ENCODE data around the gene U2AF1. TPM values are rescaled to one million over a fixed set of nuclear protein-coding genes. Genes with fewer than 3 reads are reported as not detected.
"Not testable (repeated sequence)": the region's sequence is repeated elsewhere in the genome, so short reads cannot be mapped to it uniquely, and the experiment has no call there.

Gene U2AF1
- polyA plus RNA-seq, 1 donor from 2014 or later = 48.7 TPM

DNA sequence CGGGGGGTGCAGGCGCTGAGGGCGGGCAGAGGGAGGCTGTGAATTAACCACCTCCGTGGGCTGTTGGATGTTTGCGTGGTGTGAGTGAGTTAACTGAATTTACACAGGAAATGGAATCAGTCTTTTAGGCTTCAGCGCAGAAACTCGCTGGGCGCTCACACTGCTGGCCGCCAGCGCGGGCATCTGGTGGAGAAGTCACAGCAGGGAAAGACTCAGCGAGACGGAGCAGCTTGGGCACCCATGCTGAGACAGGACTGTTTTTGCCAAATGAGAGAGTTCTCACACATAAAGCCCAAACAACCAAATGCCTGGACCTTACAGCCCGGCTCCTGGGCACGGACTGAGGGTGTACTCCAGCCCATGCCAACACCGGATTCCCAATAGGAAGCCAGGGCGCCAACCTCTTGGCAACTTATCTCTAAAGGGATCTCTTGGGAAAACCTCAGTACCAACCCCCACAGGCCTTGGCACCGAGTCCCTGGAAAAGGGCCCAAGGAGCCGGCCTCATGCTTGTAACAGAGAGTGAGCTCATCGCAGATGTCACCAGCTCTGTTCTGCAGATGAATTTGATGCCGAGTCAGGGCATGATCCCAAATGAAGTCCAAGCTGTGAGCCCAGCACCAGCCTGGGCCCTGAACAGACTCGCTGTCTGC is 43.0 kb downstream of the U2AF1 start:
- H4K20me1 ChIP-seq (ENCODE audit: insufficient read depth); H3K36me3 ChIP-seq (ENCODE audit: insufficient read depth, low read length); H3K9me3 ChIP-seq (ENCODE audit: low read length); H2AFZ ChIP-seq (ENCODE audit: low read depth, low read length); H3K4me3 ChIP-seq (ENCODE audit: low read length); H3F3A ChIP-seq (ENCODE audit: insufficient read depth, low read length, poor library complexity, severe bottlenecking); H3K4me2 ChIP-seq (ENCODE audit: low read length); H3K79me2 ChIP-seq (replicated peaks; ENCODE audit: insufficient read depth, low read length); H3K9me2 ChIP-seq (ENCODE audit: insufficient read depth, low read length); H3K27ac ChIP-seq (ENCODE audit: low read length); H3K27me3 ChIP-seq (ENCODE audit: insufficient read depth, low read depth, low read length); H3K9ac ChIP-seq (ENCODE audit: low read length): not testable (repeated sequence)

DNA sequence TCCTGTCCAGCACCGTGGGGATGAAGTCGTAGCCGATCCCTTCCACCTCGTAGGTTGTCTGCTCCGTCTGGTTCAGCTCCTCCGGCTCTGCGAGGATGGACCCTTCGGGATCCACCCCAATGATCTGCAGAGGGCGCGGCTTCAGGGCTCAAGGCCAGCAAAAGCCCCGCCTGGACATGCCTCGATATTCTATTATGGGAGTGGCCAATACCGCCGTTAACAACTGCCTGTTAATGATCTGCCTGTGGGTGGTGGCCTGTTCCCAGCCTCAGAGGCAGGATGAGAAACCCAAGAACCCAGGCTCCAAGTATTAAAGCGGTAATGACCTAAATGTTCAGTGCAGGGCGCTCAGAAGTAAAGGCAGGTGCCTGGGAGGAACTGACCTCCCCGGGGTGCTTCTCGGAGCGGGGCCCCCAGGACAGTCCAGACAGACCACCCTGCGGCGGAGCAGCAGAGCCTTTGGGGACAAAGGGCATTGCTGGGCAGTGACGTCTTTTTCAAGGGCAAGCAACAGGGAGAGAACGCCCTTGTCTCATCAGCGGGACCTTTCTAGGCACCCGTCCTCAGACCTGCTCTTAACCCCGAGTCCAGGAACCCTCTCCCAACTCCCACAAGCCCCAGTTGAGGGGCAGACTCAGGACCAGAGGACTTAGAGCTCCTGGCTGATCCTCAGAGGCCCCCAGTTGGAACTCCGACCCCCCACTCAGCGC is 44.3 kb downstream of the U2AF1 start:
- not testable (repeated sequence) for H3K27me3 ChIP-seq (ENCODE audit: insufficient read depth, low read depth, low read length); H3K9me2 ChIP-seq (ENCODE audit: insufficient read depth, low read length); H4K20me1 ChIP-seq (ENCODE audit: insufficient read depth); H2AFZ ChIP-seq (ENCODE audit: low read depth, low read length); H3F3A ChIP-seq (ENCODE audit: insufficient read depth, low read length, poor library complexity, severe bottlenecking); H3K4me2 ChIP-seq (ENCODE audit: low read length); H3K9ac ChIP-seq (ENCODE audit: low read length); H3K4me3 ChIP-seq (ENCODE audit: low read length); H3K36me3 ChIP-seq (ENCODE audit: insufficient read depth, low read length); H3K79me2 ChIP-seq (replicated peaks; ENCODE audit: insufficient read depth, low read length); H3K9me3 ChIP-seq (ENCODE audit: low read length); H3K27ac ChIP-seq (ENCODE audit: low read length)

GRCh38 chr21:43053112-43053511 is 54.3 kb downstream of the U2AF1 start:
- H3F3A ChIP-seq (ENCODE audit: insufficient read depth, low read length, poor library complexity, severe bottlenecking); H3K9me3 ChIP-seq (ENCODE audit: low read length); H3K79me2 ChIP-seq (replicated peaks; ENCODE audit: insufficient read depth, low read length); H3K27me3 ChIP-seq (ENCODE audit: insufficient read depth, low read depth, low read length); H4K20me1 ChIP-seq (ENCODE audit: insufficient read depth); H3K9me2 ChIP-seq (ENCODE audit: insufficient read depth, low read length); H2AFZ ChIP-seq (ENCODE audit: low read depth, low read length); H3K36me3 ChIP-seq (ENCODE audit: insufficient read depth, low read length); H3K4me2 ChIP-seq (ENCODE audit: low read length); H3K9ac ChIP-seq (ENCODE audit: low read length); H3K27ac ChIP-seq (ENCODE audit: low read length); H3K4me3 ChIP-seq (ENCODE audit: low read length): not testable (repeated sequence)

DNA sequence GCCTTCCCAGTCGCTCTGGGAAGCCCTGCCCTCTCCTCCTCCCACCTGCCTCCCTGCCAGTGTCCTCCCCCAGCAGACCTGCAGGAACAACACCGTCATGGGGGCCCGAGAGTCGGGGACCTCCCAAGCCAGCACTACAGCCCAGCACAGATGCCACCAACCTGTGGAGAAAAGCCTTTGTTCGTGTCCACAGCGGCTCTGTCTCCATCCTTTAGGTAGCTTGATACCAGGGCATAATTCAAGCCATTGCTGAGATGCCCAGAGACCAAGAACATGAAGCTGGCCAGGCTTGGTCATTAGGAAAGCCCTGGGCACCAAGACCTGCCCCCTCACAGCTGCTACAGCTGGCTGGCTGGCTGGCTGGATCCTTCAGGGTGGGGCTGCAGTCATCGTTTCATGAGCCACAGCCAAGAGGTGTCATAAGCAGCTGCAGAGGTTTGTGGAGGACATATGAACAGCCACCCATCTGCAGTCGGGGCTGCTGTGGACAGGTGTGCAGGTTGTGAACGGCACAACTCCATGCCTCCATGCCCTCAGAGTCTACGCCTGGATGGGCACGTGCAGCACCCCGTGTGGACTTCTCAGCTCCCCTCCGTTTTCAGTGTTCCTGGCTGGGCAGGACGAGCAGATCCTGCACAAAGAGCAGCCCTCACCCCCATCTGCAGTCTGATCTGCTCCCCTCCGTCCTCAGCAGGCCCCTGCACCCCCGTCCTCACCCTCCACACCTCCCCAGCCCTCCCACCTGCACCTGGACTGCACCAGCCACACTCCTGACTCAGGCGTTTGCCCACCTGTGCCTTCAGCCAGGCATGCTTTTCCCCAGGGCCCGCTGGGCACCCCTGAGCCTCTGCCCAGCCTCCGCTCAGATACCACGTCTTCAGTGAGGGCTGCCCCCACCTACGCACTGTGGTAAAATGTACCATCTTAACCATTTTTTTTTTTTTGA is 61.2 kb downstream of the U2AF1 start:
- H4K20me1 ChIP-seq (ENCODE audit: insufficient read depth); H3K27me3 ChIP-seq (ENCODE audit: insufficient read depth, low read depth, low read length); H3K9ac ChIP-seq (ENCODE audit: low read length); H2AFZ ChIP-seq (ENCODE audit: low read depth, low read length); H3K9me3 ChIP-seq (ENCODE audit: low read length); H3K4me2 ChIP-seq (ENCODE audit: low read length); H3F3A ChIP-seq (ENCODE audit: insufficient read depth, low read length, poor library complexity, severe bottlenecking); H3K79me2 ChIP-seq (replicated peaks; ENCODE audit: insufficient read depth, low read length); H3K4me3 ChIP-seq (ENCODE audit: low read length); H3K36me3 ChIP-seq (ENCODE audit: insufficient read depth, low read length); H3K9me2 ChIP-seq (ENCODE audit: insufficient read depth, low read length); H3K27ac ChIP-seq (ENCODE audit: low read length): not testable (repeated sequence)

- H3K4me2 ChIP-seq (ENCODE audit: low read length); H4K20me1 ChIP-seq (ENCODE audit: insufficient read depth); H3K9me3 ChIP-seq (ENCODE audit: low read length); H3K27ac ChIP-seq (ENCODE audit: low read length); H3K9ac ChIP-seq (ENCODE audit: low read length); H3F3A ChIP-seq (ENCODE audit: insufficient read depth, low read length, poor library complexity, severe bottlenecking); H3K79me2 ChIP-seq (replicated peaks; ENCODE audit: insufficient read depth, low read length); H3K4me3 ChIP-seq (ENCODE audit: low read length); H3K36me3 ChIP-seq (ENCODE audit: insufficient read depth, low read length); H2AFZ ChIP-seq (ENCODE audit: low read depth, low read length); H3K9me2 ChIP-seq (ENCODE audit: insufficient read depth, low read length); H3K27me3 ChIP-seq (ENCODE audit: insufficient read depth, low read depth, low read length): not testable (repeated sequence)
These were observed 62.0 kb downstream of the U2AF1 start for GRCh38 chr21:43045165-43045875.

GRCh38 chr21:43044547-43044946 is 62.8 kb downstream of the U2AF1 start:
- not testable (repeated sequence) for H3F3A ChIP-seq (ENCODE audit: insufficient read depth, low read length, poor library complexity, severe bottlenecking); H3K79me2 ChIP-seq (replicated peaks; ENCODE audit: insufficient read depth, low read length); H3K9me3 ChIP-seq (ENCODE audit: low read length); H2AFZ ChIP-seq (ENCODE audit: low read depth, low read length); H3K27ac ChIP-seq (ENCODE audit: low read length); H3K9ac ChIP-seq (ENCODE audit: low read length); H3K27me3 ChIP-seq (ENCODE audit: insufficient read depth, low read depth, low read length); H3K36me3 ChIP-seq (ENCODE audit: insufficient read depth, low read length); H3K4me3 ChIP-seq (ENCODE audit: low read length); H4K20me1 ChIP-seq (ENCODE audit: insufficient read depth); H3K9me2 ChIP-seq (ENCODE audit: insufficient read depth, low read length); H3K4me2 ChIP-seq (ENCODE audit: low read length)

DNA sequence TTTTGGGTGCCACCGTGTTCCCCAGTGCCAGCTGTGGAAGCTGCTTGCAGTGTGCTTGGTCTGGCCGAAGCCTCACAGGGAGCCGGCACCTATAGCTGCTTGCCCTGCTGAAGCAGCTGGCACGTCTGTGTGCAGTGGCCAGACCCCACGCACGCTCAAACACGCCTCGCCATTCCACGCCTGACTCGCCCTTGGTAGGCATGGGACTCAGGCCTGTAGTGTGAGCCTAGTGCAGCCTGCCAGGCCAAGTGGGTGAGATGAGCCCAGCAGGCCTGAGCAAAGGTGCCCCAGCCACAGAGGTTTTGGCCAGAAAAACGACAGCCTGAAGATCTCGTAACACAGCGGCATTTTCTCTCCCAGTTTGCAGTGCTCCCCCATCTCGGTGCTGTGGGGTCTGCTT is 64.1 kb downstream of the U2AF1 start:
- not testable (repeated sequence) for H3K36me3 ChIP-seq (ENCODE audit: insufficient read depth, low read length); H3K79me2 ChIP-seq (replicated peaks; ENCODE audit: insufficient read depth, low read length); H3K4me3 ChIP-seq (ENCODE audit: low read length); H3K4me2 ChIP-seq (ENCODE audit: low read length); H3F3A ChIP-seq (ENCODE audit: insufficient read depth, low read length, poor library complexity, severe bottlenecking); H3K9me2 ChIP-seq (ENCODE audit: insufficient read depth, low read length); H2AFZ ChIP-seq (ENCODE audit: low read depth, low read length); H4K20me1 ChIP-seq (ENCODE audit: insufficient read depth); H3K27me3 ChIP-seq (ENCODE audit: insufficient read depth, low read depth, low read length); H3K9me3 ChIP-seq (ENCODE audit: low read length); H3K9ac ChIP-seq (ENCODE audit: low read length); H3K27ac ChIP-seq (ENCODE audit: low read length)

Data from neural cell (in vitro differentiated cells).